ENCODE data around the gene ECE1. TPM values are rescaled to one million over a fixed set of nuclear protein-coding genes. Genes with fewer than 3 reads are reported as not detected.

ECE1 gene
- total and polyA plus RNA-seq, 10 of the 15 experiments (the other 5 are each of a cell fraction or from before 2014, with no cell fraction given): 0.97 to 81.0 (median 37.0) TPM

DNA sequence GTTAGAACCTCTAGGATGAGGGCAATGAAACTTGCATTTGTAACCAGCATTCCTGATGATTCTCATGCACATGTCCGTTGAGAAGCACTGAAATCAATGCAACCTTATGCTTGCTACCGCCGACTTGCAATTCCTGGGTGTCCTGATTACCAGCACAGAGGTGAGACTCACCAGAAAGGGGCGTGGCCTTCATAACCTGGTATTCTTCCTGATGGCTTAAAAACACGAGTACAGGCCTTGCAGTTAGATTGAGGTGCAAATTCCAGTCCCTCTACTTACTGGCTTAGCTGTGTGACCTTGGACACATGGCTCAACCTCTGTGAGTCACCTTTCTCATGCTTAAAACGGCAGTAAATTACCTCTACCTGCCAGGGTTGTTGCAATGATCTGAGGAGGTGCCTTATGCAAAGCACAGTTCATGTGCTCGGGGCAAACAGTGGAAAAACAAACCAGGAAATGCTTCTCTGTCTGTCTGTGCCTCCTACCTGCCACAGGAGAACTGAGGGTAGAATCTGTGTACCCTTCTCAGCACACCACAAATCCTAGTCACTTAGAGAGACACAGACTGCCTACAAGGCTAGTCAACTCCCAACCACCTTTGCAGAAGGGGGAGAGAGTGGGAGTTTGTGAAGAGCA is 39.1 kb upstream of the ECE1 start (continued):
- TF ChIP-seq SREBF1 (IDR thresholded peaks at IDR 0.05; ENCODE audit: low read length) (no peak), NR2F1 (conservative IDR thresholded peaks at IDR 0.05) (no peak), BMI1 (IDR thresholded peaks at IDR 0.05; ENCODE audit: borderline replicate concordance) (no peak), EED (IDR thresholded peaks at IDR 0.05; ENCODE audit: low read depth) (no peak), BCLAF1 (IDR thresholded peaks at IDR 0.05) (no peak), ATF7 (IDR thresholded peaks at IDR 0.05; ENCODE audit: low read depth) (no peak)

DNA sequence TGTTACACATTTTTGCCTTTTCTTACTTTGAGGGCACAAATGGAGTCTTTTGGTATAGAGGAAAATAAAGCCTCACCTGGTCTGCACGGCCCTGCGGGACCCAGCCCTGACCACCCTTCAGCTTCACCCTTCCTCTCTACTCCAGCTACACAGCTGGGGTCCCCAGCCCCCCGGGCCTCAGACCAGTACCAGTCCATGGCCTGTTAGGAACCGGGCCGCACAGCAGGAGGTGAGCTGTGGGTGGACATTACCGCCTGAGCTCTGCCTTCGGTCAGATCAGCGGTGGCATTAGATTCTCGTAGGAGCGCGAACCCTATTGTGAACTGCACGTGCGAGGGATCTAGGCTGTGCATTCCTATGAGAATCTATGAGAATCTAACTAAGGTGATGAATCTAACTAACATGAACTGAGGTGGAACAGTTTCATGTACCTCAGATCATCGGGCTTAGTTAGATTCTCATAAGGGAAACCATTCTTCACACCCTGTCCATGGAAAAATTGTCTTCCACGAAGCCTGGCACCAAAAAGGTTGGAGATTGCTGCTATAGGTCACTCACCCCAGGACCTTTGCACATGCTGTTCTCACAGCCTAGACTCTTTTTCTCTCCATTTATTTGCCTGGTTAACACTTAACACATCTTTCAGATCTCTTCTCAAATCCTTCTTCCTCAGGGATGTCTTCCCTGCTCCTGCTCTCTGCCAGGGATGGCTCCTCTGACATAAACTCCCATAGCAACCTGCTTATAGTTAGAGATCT is 37.5 kb upstream of the ECE1 start:
- in situ Hi-C loops (cut with MboI) (no loop called here), intact Hi-C loops (cut with micrococcal nuclease; ENCODE audit: unreplicated experiment) (no loop called here)
- no peak for ATAC-seq
- no peak overlapping the region for H3K27ac ChIP-seq (ENCODE audit: control insufficient read depth, insufficient read depth)
- ChIA-PET RAD21 (ENCODE audit: unreplicated experiment) (interaction anchor here (0.9 to 6.4 kb wide), 2 partner anchors 10 to 34 kb away, joined by 3 to 97 read pairs; no protein-coding TSS in a partner anchor), CTCF (interaction anchor here (0.7 kb wide), 1 partner anchor 41 kb away, joined by 3 read pairs; no protein-coding TSS in a partner anchor), POLR2A (no interaction called here), SMC1A (ENCODE audit: uncharacterized antibody, unreplicated experiment) (interaction anchor here (8.3 kb wide), 1 partner anchor 34 kb away, joined by 119 read pairs; the partner anchor contains the start of gene ECE1)
- H3K9me3 ChIP-seq (replicated peaks; ENCODE audit: control insufficient read depth, insufficient read depth, low read length): no peaks in the 10 kb centered on the region
- H3K4me3 ChIP-seq: no peak overlapping the region
- no peak for DNase-seq (ENCODE audit: low read depth, low spot score)
- no peaks in the 10 kb centered on the region; the same call in none of the 2 replicates for H3K79me2 ChIP-seq (ENCODE audit: control insufficient read depth, insufficient read depth, low read length)
- no peak overlapping the region for H3K4me2 ChIP-seq (ENCODE audit: control insufficient read depth, insufficient read depth)
- 86% methylated on average over 15 of the region's 15 CpGs for WGBS (ENCODE audit: insufficient coverage, insufficient replicate concordance, low lambda C conversion rate, missing lambda C conversion rate)
- H2AFZ ChIP-seq (ENCODE audit: control insufficient read depth, low read depth, low read length): no peak overlapping the region
- FAIRE-seq: no peak
- H4K20me1 ChIP-seq (ENCODE audit: control insufficient read depth, insufficient read depth): no peaks in the 10 kb centered on the region
- BruUV-seq (replicated peaks): no TSS peak
- H3K36me3 ChIP-seq (ENCODE audit: control insufficient read depth in 2 of 2, insufficient read depth in 2 of 2, low read length in 1 of 2): peaks cover 0 to 1% of the 10 kb centered on the region in 2 experiments; a peak in 2 of 4 replicates
- H3K27me3 ChIP-seq (replicated peaks in 1 of 2; ENCODE audit: control insufficient read depth in 2 of 2, insufficient read depth in 2 of 2, low read length in 1 of 2): no peaks in the 10 kb centered on the region
- no peak overlapping the region for H3K9ac ChIP-seq (ENCODE audit: control insufficient read depth, insufficient read depth, low read length)
- peaks cover 35% of the 10 kb centered on the region for H3K4me1 ChIP-seq (ENCODE audit: control insufficient read depth, insufficient read depth, low read length)
- TF ChIP-seq HDAC6 (IDR thresholded peaks at IDR 0.05; ENCODE audit: unreplicated experiment) (no peak), PKNOX1 (IDR thresholded peaks at IDR 0.05) (no peak), PML (IDR thresholded peaks at IDR 0.05; ENCODE audit: low read length) (no peak), RFX5 (IDR thresholded peaks at IDR 0.05; ENCODE audit: low read depth, low read length) (no peak), ZNF24 (IDR thresholded peaks at IDR 0.05) (no peak), ZNF384 (IDR thresholded peaks at IDR 0.05; ENCODE audit: borderline replicate concordance, low read depth, low read length) (no peak), YBX1 (IDR thresholded peaks at IDR 0.05) (no peak)
- TF ChIP-seq, protein P1, sequence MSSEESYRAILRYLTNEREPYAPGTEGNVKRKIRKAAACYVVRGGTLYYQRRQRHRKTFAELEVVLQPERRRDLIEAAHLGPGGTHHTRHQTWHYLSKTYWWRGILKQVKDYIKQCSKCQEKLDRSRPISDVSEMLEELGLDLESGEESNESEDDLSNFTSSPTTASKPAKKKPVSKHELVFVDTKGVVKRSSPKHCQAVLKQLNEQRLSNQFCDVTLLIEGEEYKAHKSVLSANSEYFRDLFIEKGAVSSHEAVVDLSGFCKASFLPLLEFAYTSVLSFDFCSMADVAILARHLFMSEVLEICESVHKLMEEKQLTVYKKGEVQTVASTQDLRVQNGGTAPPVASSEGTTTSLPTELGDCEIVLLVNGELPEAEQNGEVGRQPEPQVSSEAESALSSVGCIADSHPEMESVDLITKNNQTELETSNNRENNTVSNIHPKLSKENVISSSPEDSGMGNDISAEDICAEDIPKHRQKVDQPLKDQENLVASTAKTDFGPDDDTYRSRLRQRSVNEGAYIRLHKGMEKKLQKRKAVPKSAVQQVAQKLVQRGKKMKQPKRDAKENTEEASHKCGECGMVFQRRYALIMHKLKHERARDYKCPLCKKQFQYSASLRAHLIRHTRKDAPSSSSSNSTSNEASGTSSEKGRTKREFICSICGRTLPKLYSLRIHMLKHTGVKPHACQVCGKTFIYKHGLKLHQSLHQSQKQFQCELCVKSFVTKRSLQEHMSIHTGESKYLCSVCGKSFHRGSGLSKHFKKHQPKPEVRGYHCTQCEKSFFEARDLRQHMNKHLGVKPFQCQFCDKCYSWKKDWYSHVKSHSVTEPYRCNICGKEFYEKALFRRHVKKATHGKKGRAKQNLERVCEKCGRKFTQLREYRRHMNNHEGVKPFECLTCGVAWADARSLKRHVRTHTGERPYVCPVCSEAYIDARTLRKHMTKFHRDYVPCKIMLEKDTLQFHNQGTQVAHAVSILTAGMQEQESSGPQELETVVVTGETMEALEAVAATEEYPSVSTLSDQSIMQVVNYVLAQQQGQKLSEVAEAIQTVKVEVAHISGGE (CRISPR knock-in tag; IDR thresholded peaks at IDR 0.05): no peak

Data from GM12878 (cell line).